Stomach (tissue), 9 donors: ENCODE results near the gene SLC12A3. TPM values are rescaled to one million over a fixed set of nuclear protein-coding genes. Genes with fewer than 3 reads are reported as not detected.

Experiments used
- DNase-seq, 2 donors: peaks; one replicate each; pipeline versions ENCODE4 v3.0.0 to v3.0.0-alpha.2; 2013 to 2019
- H3K27ac ChIP-seq, 5 donors: fragments of 200-600 bp in 4 of 5; sonication (generic) in 4 of 5; one replicate each; pipeline ENCODE4 v1.5.1; 2013 to 2019; ENCODE audit warnings: mild to moderate bottlenecking in 1 of 5, moderate library complexity in 1 of 5
- H3K27me3 ChIP-seq, 3 donors: fragments of 200-600 bp; sonication (generic); one replicate each; pipeline ENCODE4 v1.5.1; 2017 to 2019; ENCODE audit warnings: mixed run types in 1 of 3
- H3K36me3 ChIP-seq, 4 donors: fragments of 200-600 bp; sonication (generic); 1 replicate in 3 of 4; 2 replicates in 1 of 4; pipeline ENCODE4 v1.5.1; 2016 to 2019
- H3K4me1 ChIP-seq, 4 donors: fragments of 200-600 bp; sonication (generic); one replicate each; pipeline ENCODE4 v1.5.1; 2016 to 2019
- H3K4me3 ChIP-seq, 4 donors: fragments of 200-600 bp; sonication (generic) in 3 of 4; one replicate each; pipeline ENCODE4 v1.5.1; 2016 to 2019; ENCODE audit warnings: mild to moderate bottlenecking in 1 of 4
- H3K9me3 ChIP-seq, 4 donors: fragments of 200-600 bp; sonication (generic); one replicate each; pipeline ENCODE4 v1.5.1; 2016 to 2019
- EP300 ChIP-seq: sonication (generic); formaldehyde crosslinking; IDR thresholded peaks from one replicate; pipeline ENCODE4 v1.6.1; 2017; ENCODE audit warnings: antibody characterized with exemption
- POLR2A ChIP-seq, 4 donors: fragments of 450-650 bp; IDR thresholded peaks; one replicate each; pipeline ENCODE4 v1.6.1; 2016; ENCODE audit warnings: antibody characterized with exemption in 4 of 4, control low read depth in 2 of 4, mild to moderate bottlenecking in 1 of 4, moderate library complexity in 1 of 4
- POLR2AphosphoS5 ChIP-seq, 3 donors: sonication (generic); formaldehyde crosslinking; IDR thresholded peaks; one replicate each; pipeline ENCODE4 v1.6.1; 2016; ENCODE audit warnings: antibody characterized with exemption in 3 of 3
- WGBS, 5 donors: extraction: QIAGEN DNeasy Blood & Tissue Kit in 3 of 5; methylation state at CpG; one replicate each; pipeline versions ENCODE4 v1.1.5 to v1.1.7; 2013 to 2018; 5-methylcytosine and 5-hydroxymethylcytosine counted together
- intact Hi-C: fragments of 100-400 bp; cut with DNase I; formaldehyde crosslinking; loops from one replicate; pipeline ENCODE4 v1.15.1; 2023; ENCODE audit warnings: low total_unique reads
- polyA plus RNA-seq, 3 donors: library from polyadenylated mRNA; stranded (reverse); fragments of 200-250 nt; gene quantifications; one replicate each; pipeline ENCODE4 v1.2.3, GENCODE V29; 2013
- total RNA-seq, 5 donors: library from RNA; depleted of rRNA; stranded (reverse); fragments of >200 nt; gene quantifications; one replicate each; pipeline versions ENCODE4 v1.1.0 to v1.2.3, GENCODE V29; 2014 to 2016
- TF ChIP-seq, protein P1 (sequence below), 7 experiments: fragments of 450-650 bp in 4 of 7; fragments of 200-600 bp in 3 of 7; sonication (generic) in 3 of 7; IDR thresholded peaks; one replicate each; pipeline ENCODE4 v1.5.1; 2016 to 2019; ENCODE audit warnings: antibody characterized with exemption in 7 of 7, control low read depth in 2 of 7, mild to moderate bottlenecking in 1 of 7
- donor health status: healthy with polysubstance abuse.
- donor health status: Bipolar disorder and iron deficiency.
- donor health status: healthy.

SLC12A3 gene
- total and polyA plus RNA-seq, 8 donors: 0.10 to 0.12 TPM; not detected in 6

GRCh38 chr16:56851671-56852400 is 13.2 kb upstream of the SLC12A3 start:
- Histone ChIP-seq H3K27me3 (no peaks in the 10 kb centered on the region), H3K36me3 (no peaks in the 10 kb centered on the region), H3K4me1 (peaks cover 0 to 17% (median 8%) of the 10 kb centered on the region in 4 donors), H3K9me3 (no peaks in the 10 kb centered on the region), H3K27ac (no peak overlapping the region), H3K4me3 (no peak overlapping the region)
- intact Hi-C loops: no loop called here
- TF ChIP-seq POLR2A (IDR thresholded peaks at IDR 0.05) (no peak), POLR2AphosphoS5 (IDR thresholded peaks at IDR 0.05) (no peak)
- no peak for DNase-seq
- 58 to 67% (median 64%) methylated on average over 8 of the region's 8 CpGs for WGBS, 5 donors

- Histone ChIP-seq H3K4me3 (no peak overlapping the region), H3K4me1 (peaks cover 0 to 17% (median 8%) of the 10 kb centered on the region in 4 donors), H3K27me3 (no peaks in the 10 kb centered on the region), H3K9me3 (no peaks in the 10 kb centered on the region), H3K27ac (no peak overlapping the region), H3K36me3 (no peaks in the 10 kb centered on the region)
- WGBS, 5 donors: 51 to 78% (median 66%) methylated on average over 3 of the region's 3 CpGs
- intact Hi-C loops: no loop called here
- TF ChIP-seq POLR2A (IDR thresholded peaks at IDR 0.05) (no peak), POLR2AphosphoS5 (IDR thresholded peaks at IDR 0.05) (no peak), EP300 (no peak)
- TF ChIP-seq, protein P1, sequence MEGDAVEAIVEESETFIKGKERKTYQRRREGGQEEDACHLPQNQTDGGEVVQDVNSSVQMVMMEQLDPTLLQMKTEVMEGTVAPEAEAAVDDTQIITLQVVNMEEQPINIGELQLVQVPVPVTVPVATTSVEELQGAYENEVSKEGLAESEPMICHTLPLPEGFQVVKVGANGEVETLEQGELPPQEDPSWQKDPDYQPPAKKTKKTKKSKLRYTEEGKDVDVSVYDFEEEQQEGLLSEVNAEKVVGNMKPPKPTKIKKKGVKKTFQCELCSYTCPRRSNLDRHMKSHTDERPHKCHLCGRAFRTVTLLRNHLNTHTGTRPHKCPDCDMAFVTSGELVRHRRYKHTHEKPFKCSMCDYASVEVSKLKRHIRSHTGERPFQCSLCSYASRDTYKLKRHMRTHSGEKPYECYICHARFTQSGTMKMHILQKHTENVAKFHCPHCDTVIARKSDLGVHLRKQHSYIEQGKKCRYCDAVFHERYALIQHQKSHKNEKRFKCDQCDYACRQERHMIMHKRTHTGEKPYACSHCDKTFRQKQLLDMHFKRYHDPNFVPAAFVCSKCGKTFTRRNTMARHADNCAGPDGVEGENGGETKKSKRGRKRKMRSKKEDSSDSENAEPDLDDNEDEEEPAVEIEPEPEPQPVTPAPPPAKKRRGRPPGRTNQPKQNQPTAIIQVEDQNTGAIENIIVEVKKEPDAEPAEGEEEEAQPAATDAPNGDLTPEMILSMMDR (IDR thresholded peaks at IDR 0.05): no peak
- DNase-seq: no peak
Observed at GRCh38 chr16:56852401-56852730, 12.6 kb upstream of the SLC12A3 start.

GRCh38 chr16:56852968-56853367 is 12.0 kb upstream of the SLC12A3 start:
- Histone ChIP-seq H3K4me3 (no peak overlapping the region), H3K4me1 (peaks cover 0 to 17% (median 6%) of the 10 kb centered on the region in 4 donors), H3K27ac (no peak overlapping the region), H3K27me3 (no peaks in the 10 kb centered on the region), H3K9me3 (no peaks in the 10 kb centered on the region), H3K36me3 (no peaks in the 10 kb centered on the region)
- no peak for DNase-seq
- intact Hi-C loops: no loop called here
- TF ChIP-seq POLR2AphosphoS5 (IDR thresholded peaks at IDR 0.05): no peak
- TF ChIP-seq EP300: no peak
- no peak for TF ChIP-seq POLR2A (IDR thresholded peaks at IDR 0.05)
- TF ChIP-seq, protein P1 (IDR thresholded peaks at IDR 0.05): no peak
- WGBS, 5 donors: 93 to 98% (median 97%) methylated on average over 11 of the region's 11 CpGs

DNA sequence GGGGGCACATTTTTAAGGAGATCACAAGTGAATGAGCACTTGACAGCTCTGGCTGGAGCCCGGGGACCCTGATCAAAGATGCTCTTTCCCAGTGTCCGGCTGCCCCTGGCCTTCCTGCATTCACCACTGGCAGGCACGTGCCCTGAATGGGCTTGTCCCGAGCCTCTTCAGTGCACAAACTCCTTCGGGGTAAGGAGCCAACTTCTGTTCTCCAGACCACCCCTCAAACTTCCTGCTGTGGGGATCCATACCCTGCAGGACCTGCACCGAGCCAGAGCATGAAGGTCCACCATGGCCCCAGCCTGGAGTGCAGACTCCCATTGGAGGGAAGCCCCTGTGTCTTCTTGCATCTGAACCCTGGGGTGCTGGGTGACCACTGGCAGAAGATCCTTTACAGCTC is 9.8 kb upstream of the SLC12A3 start:
- no peak for DNase-seq
- Histone ChIP-seq H3K9me3 (no peaks in the 10 kb centered on the region), H3K4me3 (no peak overlapping the region), H3K27me3 (no peaks in the 10 kb centered on the region), H3K36me3 (no peaks in the 10 kb centered on the region), H3K27ac (no peak overlapping the region), H3K4me1 (peaks cover 0 to 2% (median 0%) of the 10 kb centered on the region in 4 donors)
- TF ChIP-seq POLR2AphosphoS5 (IDR thresholded peaks at IDR 0.05) (no peak), EP300 (no peak)
- TF ChIP-seq, protein P1 (IDR thresholded peaks at IDR 0.05): no peak
- WGBS, 5 donors: 93 to 98% (median 94%) methylated on average over 6 of the region's 6 CpGs
- intact Hi-C loops: no loop called here

DNA sequence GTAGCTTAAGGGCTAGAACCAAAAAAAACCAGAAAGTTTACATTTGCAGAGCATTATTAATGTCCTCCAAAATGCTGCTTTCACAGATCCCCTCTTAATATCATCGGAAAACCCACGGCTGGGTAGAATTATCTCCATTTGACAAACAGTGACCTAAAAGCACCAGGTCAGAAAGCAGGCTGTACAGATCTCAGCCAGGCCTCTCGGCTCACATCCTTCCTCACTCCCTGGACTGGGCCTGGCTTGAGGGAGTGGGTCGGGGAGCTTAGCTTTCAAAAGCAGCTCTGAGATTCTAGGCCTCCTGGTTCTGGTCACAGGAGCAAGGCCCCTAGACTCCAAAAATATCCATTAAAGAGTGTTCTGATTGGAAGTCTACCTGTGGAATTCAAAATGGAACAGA is 9.1 kb upstream of the SLC12A3 start:
- Histone ChIP-seq H3K36me3 (no peaks in the 10 kb centered on the region), H3K27ac (no peak overlapping the region), H3K27me3 (no peaks in the 10 kb centered on the region), H3K4me1 (peaks cover 0 to 5% (median 0%) of the 10 kb centered on the region in 4 donors), H3K9me3 (no peaks in the 10 kb centered on the region), H3K4me3 (no peak overlapping the region)
- TF ChIP-seq POLR2A (IDR thresholded peaks at IDR 0.05): no peak
- TF ChIP-seq POLR2AphosphoS5 (IDR thresholded peaks at IDR 0.05): no peak
- no peak for TF ChIP-seq EP300
- TF ChIP-seq, protein P1 (IDR thresholded peaks at IDR 0.05): no peak
- DNase-seq: no peak
- 60 to 78% (median 70%) methylated on average over 4 of the region's 4 CpGs for WGBS, 5 donors
- intact Hi-C loops: no loop called here
